ENCODE data around the gene DCAF6.

DCAF6 gene

GRCh38 chr1:167968569-167968968 lies 32.1 kb downstream of the DCAF6 start:
- DNase-seq = no peak

- no peak for DNase-seq
Observed at GRCh38 chr1:167973832-167974231, 37.3 kb downstream of the DCAF6 start.

DNA sequence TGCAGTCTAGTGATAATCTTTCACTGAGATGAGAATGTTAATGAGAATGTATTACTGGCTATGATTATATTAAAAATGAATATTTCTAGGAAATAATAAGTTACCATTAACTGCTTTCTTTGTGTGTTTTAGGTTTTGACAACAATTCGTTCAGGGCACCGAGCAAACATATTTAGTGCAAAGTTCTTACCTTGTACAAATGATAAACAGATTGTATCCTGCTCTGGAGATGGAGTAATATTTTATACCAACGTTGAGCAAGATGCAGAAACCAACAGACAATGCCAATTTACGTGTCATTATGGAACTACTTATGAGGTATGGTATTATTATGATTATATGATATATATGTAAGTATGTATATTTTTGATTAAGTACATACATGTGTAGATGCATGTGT lies 38.2 kb downstream of the DCAF6 start:
- DNase-seq = no peak

GRCh38 chr1:167977245-167977644 lies 40.8 kb downstream of the DCAF6 start:
- DNase-seq = no peak

DNA sequence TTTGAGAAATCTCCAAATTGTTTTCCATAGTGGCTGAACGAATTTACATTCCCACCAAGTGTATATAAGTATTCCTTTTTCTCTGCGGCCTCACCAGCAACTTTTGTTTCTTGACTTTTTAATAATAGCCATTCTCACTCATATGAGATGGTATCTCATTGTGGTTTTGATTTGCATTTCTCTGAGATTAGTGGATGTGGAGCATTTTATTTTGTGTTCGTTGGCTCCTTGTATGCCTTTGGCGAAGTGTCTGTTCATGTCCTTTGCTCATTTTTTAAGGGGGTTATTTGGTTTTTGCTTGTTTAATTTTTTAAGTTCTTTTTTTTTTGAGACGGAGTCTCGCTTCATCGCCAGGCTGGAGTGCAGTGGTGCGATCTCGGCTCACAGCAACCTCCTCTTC lies 45.5 kb downstream of the DCAF6 start:
- DNase-seq = no peak

DNA sequence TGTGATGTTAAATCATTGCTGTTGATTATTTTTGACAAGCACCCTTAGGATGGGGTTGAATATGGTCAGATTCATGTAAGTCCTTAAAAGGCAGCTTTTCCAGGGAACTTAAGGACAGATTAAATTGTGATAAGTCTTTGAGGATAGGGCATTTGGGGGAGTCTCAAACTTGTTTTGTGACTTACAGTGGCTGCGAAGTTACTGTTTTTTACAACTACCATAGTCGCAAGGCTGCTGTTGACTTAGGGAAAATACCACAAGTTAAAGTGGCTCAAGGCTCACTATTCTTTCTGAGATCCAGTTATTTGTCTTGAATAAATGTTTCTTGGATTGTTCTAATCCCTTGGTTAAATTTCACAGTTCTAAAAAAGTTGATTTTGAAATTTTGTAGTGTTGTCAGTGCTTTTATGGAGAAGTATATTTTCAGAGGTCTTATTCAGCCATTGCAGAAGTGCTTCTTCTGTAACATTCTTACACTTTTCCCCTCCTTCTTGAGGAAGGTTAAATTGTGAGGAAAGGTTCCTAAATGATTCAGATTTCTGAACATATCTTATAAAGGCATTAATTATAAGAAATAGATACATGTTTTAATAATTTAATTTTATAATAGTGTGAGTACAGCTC lies 47.4 kb downstream of the DCAF6 start:
- DNase-seq = no peak

DNA sequence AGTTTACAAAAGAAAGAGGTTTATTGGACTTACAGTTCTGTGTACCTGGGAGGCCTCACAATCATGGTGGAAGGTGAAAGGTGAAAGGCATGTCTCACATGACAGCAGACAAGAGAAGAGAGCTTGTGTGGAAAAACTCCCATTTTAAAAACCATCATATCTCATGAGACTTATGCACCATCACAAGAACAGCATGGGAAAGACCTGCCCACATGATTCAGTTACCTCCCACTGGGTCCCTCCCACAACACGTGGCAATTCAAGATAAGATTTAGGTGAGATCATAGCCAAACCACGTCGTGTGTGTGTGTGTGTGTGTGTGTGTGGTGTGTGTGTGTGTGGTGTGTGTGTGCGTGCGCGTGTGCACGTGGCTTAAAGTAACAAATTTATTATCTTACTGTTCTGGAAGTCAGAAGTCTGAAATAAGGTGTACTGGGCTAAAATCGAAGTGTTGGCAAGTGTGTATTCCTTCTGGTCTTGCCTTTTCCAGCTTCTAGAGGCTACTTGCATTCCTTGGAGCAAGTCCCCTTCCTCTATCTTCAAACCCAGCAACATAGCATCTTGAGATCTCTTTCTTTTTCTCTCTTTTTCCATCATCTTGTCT lies 48.5 kb downstream of the DCAF6 start:
- DNase-seq = no peak

- no peak for DNase-seq
Observed at GRCh38 chr1:167987174-167987573, 50.7 kb downstream of the DCAF6 start.

DNA sequence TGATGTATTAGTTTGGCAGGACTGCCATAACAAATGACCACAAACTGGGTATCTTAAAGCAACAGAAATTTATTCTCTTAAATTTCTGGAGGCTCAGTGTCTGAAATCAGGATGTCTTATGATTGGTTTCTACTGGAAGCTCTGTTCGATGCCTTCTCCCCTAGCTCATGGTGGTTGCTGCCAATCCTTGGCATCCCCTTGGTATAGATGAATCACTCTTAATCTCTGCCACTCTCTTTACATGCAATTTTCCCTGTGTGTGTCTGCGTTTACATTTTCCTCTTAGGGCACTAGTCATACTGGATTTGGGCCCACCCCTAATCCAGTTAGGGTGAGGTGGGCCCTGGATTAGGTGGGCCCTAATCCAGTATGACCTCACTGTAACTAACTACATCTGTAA lies 55.1 kb downstream of the DCAF6 start:
- no peak for DNase-seq

- DNase-seq = no peak
Observed at GRCh38 chr1:167993720-167994119, 57.2 kb downstream of the DCAF6 start.

- DNase-seq = no peak
Observed at GRCh38 chr1:167994560-167994959, 58.1 kb downstream of the DCAF6 start.

GRCh38 chr1:167995038-167995437 lies 58.6 kb downstream of the DCAF6 start:
- DNase-seq = no peak

- DNase-seq = no peak
Observed at GRCh38 chr1:167996266-167996665, 59.8 kb downstream of the DCAF6 start.

DNA sequence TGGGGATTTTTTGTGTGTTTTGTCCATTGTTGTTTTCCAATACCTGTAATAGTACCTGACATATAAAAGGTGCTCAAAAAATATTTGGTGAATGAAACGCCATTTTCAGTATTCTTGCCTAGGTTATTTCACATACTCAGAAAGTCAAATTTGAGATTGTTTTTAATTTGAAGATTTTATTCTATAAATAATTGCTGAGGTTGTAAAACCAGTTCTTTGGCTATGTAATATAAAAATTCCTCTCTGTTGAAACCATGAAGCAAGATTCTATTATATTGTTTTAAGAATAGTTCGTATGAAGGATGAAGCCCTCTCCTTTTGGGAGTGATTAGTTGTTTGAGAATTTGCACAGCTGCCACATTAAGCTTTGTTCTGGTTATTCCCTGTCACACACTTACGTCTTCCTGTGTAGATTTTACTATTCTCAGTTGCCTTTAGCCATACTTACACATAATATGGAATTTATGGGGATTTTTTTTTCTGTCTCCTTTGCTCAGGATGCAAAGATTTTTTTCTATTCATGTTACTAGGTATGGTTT lies 60.6 kb downstream of the DCAF6 start:
- DNase-seq = no peak

- DNase-seq = no peak
Observed at GRCh38 chr1:167999877-168000276, 63.4 kb downstream of the DCAF6 start.

GRCh38 chr1:168000656-168001055 lies 64.2 kb downstream of the DCAF6 start:
- DNase-seq = no peak

DNA sequence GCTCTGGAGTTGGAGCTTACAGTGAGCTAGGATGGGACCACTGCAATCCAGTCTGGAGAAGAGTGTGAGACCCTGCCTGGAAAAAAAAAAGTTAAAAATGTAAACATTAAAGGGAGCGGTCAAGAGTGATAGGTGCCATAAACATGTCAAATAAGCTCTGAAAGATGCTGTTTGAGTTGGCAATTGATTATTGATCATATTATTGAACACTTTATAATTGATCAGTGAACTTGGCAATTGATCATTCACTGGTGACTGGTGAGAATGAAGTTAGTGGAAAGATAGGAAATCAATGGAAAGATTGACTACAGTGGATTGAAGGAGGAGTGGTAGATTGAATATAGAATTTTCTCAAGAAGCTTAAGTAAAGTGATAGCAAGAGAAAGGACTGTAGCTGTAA lies 64.7 kb downstream of the DCAF6 start:
- no peak for DNase-seq

DNA sequence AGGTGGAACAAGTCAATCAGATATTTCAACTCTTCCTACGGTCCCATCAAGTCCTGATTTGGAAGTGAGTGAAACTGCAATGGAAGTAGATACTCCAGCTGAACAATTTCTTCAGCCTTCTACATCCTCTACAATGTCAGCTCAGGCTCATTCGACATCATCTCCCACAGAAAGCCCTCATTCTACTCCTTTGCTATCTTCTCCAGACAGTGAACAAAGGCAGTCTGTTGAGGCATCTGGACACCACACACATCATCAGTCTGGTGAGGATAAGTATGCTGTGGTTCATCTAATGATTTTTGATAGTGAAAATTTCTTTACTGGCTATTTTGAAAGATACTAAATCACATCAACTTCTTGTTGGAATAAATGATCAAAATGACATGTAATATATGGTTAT lies 68.0 kb downstream of the DCAF6 start:
- DNase-seq = no peak

- no peak for DNase-seq
Observed at GRCh38 chr1:168005529-168005928, 69.0 kb downstream of the DCAF6 start.

- DNase-seq = no peak
Observed at GRCh38 chr1:168007691-168008090, 71.2 kb downstream of the DCAF6 start.

DNA sequence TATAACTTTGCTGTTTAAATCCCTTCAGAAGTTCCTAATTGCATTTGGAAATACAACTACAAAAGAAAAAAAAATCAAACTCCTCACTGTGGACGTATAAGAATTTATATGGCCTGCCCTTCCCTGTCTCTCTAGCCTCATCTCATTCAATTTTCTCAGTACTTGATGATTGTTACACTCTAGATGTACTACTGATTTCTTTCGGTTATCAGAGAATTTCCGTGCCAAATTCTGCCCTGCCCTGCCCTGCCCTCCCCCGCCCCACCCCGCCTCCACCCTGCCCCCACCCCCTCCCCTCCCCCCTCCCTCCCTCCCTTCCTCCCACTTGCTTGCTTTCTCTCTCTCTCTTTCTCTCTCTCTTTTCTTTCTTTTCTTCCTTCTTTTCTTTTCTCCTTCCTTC lies 72.1 kb downstream of the DCAF6 start:
- DNase-seq = no peak

GRCh38 chr1:168009322-168009721 lies 72.8 kb downstream of the DCAF6 start:
- DNase-seq = no peak

- DNase-seq = no peak
Observed at GRCh38 chr1:168019407-168019806, 82.9 kb downstream of the DCAF6 start.

- no peak for DNase-seq
Observed at GRCh38 chr1:168031198-168031597, 94.7 kb downstream of the DCAF6 start.

- DNase-seq = no peak
Observed at GRCh38 chr1:168031627-168032026, 95.1 kb downstream of the DCAF6 start.

All from NCI-H2171 (cell line).